ENCODE measurements around the gene HAND2.

Gene HAND2

DNA sequence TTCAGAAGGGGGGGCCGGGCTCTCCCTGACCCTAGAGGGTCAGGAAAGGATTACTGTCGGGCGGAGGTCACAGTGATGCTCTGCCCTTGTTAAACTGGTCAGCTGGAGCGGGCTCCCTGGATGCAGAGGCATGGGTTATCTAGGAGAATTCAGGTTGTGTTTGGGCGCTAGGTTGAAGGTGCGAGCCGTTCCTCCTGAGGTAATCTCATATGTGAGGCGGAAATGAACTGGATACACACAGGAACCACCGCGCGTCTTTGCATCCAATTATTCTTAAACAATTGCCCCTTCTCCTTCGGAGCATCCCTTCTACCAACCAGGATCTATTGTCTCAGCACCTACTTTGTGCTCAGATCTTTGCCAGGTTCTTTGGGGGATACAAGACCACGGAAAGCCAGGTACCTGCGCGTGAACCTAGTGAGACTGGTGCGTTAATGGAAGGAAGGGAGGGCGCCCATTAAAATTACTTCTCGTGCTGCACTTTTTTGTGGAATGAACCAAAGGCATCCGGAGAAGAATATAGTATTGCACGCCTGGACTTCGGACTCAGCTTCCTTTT is 28.4 kb downstream of the HAND2 start:
- no peak for DNase-seq (ENCODE audit: low spot score)

DNA sequence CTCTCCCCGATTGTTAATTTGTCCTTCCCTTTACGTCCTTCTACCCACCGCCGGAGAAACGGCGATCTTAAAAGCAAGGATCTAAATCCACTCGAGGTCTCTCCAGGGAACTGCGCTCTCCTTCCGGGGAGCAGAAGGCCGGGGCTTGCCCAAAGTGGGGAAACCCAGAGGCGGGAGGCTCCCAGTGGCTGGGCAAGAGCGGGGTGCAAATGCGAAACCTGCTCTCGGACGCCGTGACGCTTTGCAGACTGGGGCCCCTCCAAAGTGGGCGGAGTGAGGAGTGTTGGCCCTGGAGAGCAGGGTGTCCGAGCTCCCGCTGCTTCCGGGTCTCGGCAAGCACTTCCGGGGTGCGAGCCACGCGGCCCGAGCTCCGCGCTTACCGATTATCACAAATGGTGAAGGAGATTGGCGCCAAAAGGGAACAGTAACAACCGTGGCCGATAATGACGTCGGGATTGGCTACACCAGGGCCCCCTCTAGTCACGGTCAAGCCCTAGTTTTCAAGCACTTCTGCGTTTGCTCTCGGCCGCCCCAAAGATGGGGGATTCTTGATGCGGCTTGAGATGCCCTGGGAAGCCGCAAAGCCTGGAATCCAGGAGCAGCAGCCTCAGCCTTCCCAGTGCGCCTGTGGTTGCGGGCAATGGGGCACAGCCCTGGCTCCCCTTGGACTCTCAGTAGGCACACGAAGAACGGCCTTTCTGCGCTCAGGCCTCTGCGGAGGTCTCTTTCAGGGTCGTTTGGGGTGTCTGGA is 29.0 kb downstream of the HAND2 start:
- no peak for DNase-seq (ENCODE audit: low spot score)

DNA sequence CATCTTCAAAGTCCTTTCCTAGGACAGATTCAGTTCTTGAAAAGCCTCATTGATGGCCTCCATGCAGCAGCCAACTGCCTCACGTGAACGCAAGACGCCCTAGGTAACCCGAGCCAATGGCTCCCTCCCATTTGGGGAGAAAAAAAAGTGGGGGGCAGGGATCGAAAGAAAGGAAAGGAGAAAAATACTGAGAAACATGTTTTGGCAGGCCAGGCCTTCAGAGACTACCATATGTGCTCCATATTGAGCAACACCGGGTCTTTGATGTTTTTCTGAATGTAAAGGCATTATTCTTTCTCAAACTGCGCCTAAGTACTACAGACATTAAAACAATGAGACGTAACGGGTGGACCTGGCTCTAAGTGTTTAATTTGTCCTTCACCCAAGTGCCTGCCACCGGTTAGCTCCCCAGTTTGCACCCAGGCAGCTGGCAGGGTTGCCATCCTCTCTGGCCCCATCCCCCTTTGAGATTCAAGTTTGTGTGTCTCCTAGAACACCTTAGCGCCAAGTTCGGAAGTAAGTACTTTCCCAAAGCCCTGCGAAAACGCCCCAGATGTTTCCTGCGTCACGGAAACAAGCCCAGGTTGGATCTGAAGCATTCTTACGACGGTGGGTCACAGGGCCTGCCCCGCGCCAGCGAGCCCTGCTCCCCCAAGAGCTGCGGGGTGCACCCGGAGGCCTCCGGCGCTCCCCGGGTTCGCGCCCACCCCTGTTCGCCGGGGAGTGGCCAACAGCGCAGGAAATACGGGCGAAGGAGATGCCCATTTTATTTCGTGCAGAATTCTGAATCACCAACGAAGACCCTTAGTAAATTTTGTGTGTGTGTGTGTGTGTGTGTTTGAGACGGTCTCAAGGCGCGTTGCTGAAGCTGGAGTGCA is 30.1 kb downstream of the HAND2 start:
- no peak for DNase-seq (ENCODE audit: low spot score)

DNA sequence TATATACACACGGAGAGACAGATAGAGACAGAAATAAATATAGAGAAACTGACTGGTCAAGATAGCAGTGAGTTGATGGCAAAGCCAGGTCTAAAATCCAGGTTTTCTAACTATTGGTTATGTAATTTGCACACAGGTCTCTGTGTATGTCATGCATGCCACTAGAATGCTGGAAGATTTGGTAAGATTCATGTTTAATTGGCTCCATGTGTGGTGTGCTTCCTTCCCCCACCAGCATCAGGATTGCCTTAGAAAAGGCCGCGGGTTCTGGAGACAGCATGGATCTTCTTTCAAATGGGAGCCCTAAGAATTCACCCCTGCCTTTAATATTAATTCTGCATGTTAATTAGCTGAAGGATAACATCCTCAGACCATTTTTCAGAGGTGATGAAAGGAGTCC is 31.3 kb downstream of the HAND2 start:
- DNase-seq (ENCODE audit: low spot score), result no peak

DNA sequence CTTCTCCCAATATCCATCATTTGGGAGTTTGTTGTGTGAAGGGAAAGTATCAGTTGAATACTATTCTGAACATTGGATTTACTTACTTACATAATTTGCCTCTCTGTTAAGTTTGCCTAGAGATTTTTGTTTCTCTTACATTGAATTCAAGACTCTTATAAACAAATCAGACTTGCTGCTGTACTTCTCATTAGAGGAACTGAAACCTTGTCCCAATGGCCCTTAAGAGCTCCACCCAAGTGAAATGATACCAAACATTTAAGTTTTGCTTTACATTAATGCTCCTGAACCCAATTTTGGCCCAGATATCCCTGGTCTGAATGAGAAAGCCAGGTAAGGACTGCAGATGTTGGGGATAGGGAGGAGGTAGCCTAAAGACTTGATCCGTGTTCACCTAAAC is 32.0 kb downstream of the HAND2 start:
- DNase-seq (ENCODE audit: low spot score), result no peak

DNA sequence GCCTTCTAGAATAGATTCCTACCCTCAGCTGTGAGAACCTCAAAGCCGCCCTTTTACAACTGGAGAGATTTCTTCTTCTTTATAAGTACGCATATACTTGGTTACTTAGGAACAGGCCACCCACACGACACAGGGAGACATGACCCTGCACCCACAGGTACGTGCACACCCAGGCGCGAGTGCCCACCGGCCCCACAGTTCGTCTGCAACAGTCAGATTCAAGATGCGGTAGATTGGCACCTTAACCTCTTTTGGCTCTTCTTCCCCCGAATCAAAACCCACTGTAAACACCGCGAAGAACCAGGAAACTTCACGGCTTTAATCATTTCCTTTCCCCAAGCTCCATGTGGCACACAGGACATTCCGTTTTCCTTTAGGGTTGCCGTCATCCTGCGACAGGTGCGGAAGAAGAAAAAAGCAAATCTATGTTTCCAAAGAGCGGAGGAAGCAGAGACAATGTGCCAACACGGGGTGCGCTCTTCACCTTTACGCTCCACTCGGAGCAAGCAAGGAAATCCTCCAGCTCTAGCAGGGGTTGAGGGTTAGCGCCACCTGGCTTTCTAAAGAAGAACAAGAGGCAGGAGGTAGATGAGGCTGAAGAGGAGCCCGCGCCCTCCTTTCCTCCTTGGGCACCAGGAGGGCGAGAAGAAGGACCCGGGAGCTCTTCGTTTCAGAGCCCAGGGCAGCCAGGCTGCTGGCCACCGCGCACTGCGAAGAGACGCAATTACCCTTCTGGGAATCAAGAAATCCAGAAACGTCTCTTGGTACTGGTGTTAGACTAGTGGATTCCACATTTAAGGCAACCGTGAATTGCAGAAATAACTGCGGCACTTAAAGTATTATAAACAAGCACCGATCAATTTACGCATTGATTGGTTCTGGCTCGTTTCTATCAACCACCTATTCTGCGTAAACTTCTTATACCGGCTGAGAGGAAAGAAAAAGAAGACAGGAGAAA is 35.7 kb downstream of the HAND2 start:
- DNase-seq (ENCODE audit: low spot score), result no peak

DNA sequence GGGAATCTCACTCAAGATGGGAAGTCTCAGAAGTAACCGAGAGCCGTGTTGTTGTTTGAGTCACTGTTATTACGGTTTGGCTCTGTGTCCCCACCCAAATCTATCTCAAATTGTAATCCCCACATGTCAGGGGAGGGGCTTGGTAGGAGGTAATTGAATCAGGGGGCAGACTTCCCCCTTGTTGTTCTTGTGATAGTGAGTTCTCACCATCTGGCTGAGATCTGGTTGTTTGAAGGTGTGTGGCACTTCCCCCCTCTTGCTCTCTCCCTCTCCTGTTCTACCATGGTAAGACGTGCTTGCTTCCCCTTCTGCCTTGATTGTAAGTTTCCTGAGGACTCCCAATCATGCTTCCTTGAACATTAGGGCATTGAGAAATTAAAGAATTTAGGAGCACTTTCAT is 37.0 kb downstream of the HAND2 start:
- DNase-seq (ENCODE audit: low spot score), result no peak

DNA sequence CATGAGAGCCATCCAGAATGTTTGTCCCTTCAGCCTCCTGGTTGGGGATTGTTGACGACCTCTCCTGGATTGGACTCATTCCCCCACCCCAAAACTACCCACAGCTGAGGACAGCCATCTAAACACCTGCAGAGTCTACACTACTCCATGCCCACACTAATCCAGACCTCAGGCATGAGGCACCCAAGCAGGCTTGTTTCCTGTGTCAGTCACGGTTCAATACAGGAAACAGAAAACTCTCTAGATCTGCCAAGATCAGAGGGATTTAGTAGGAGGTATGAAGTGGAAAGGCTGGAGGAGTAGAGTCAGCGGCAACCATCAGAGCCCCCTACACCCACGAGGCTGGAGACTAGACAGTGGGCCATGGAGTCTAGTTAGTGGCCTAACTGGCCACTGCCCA is 37.7 kb downstream of the HAND2 start:
- DNase-seq (ENCODE audit: low spot score), result no peak

DNA sequence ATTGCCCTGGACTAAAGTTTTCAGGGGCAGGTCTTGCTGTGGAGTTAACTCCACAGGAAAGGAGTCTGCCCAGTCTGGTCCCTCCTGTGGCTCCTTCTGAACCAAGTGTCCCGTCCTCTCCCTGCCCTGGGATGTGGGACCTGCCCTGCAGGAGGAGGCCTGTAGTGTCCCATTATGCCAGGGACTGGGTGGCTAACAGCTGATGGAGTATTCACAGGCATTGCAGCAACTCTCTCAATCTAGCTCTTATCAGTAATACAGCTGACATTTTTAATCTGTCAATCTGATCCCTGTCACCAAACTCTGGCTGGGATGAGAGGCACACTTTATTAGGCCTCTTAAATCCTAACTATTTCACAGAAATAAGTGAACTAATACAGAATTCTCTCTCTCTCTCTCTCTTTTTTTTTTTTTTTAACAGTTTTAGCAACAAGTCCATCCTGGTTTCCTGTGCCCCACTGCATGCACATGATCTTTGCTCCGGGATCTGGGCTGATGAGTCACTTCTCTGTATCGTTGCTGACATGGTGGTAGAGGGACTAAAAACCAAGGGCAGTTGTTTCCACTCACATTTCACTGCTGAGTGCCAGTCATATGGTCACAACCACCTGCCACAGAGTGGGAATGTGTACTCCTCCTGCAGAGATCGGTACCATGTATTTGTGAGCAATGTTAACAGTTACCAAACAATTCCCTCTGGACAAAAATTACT is 39.1 kb downstream of the HAND2 start:
- DNase-seq (ENCODE audit: low spot score), result peak; percentile 66

DNA sequence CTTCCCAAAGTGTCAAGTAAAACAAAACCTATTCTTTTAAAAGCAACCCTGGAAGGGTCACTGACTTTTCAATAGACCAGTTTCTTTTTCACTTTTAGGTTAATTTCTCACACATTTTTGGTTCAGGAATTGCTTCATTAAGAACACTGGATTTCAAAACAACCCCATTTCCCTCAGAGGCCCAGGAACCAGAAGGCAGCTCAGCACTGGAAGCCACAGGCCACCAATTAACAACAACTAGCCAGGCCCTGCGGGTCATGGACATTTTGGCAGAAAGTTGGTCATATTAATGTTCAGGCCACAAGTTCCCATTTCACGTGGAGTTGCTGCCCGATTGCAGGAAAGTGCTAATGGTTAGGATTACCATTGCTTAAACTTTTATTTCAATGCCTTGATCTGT is 39.8 kb downstream of the HAND2 start:
- DNase-seq (ENCODE audit: low spot score), result no peak

DNA sequence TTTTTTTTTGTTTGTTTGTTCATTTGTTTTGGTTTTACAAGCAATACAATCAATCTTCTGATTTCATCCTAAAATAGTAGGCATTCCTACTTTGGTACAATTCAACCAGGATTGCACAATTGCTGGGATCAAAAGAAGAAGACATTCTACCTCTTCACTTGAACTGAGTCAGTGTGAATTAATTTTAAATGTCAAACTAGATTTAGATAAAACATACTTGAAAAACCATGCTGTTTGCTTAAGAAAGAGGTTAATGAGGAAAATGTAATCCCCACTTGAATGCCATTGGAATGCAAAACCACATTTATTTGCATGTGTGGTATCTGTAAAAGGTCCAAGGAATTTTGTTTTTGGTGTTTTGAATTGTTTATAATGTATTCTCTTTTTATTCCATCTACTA is 40.5 kb downstream of the HAND2 start:
- DNase-seq (ENCODE audit: low spot score), result no peak

DNA sequence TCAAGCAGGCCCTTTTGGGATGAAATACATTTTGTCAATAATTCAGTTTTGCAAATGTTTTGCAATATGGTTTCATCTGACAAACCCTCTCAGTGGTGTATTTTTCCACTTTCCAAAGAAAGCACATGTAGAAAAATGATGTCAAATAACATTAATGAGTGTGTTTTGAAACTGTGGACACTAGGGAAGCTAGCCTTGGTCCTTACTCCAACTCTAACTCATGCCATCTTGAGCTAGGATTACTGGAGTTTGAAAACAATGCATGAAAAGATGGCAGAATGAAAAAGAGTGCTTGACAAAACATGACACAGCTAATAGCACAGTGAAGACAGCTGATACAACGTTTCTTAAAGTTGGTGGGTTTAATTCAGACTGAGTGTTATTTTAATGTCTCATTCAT is 41.4 kb downstream of the HAND2 start:
- no peak for DNase-seq (ENCODE audit: low spot score)

DNA sequence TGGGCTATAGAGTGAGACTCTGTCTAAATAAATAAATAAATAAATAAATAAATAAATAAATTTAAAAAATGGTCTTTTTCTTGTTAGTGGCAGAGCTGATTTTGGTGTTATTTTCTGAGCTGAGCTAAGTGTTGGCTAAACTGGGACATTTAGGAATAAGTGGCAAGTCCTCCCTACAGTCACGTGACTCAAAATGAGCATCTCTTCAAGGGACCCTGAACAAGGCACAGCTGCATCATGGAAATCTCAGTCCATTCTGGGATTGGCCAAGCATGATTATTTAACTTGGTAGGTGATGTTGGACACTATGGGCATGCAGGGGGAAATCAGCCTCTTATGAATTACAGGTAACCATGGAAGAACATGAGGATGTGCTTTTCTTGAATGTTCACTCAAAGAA is 42.0 kb downstream of the HAND2 start:
- no peak for DNase-seq (ENCODE audit: low spot score)

DNA sequence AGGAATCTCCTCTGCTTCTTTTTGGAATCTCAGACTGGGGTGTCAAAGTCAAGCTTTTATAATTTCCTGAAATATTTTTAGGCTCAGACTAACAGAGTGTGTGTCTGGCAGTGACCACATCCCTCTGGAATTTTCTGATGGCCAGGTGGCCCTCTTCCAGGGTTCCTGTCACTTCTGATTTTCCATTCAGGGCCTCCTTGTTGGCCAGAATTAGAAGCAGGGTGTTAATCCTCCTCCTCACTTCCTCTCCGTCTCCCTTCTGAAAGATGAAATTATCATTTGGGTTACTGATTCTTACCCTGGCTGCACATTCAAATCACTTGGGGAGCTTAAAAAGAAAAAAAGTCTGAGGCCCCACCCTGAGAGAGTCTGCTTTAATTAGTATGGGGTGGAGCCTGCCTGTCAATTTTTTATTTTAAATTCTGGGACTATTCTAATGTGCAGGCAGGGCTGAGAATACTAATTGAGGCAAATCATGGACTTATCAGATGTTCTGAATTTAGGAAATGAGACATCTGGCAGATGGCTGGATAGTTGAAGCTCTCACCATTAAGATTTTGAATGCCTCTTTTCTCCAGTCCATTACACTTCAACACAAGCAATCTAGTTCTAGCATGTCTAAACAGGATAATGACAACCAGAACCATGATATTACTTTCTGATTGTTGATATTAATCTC is 43.2 kb downstream of the HAND2 start:
- DNase-seq (ENCODE audit: low spot score), result no peak

DNA sequence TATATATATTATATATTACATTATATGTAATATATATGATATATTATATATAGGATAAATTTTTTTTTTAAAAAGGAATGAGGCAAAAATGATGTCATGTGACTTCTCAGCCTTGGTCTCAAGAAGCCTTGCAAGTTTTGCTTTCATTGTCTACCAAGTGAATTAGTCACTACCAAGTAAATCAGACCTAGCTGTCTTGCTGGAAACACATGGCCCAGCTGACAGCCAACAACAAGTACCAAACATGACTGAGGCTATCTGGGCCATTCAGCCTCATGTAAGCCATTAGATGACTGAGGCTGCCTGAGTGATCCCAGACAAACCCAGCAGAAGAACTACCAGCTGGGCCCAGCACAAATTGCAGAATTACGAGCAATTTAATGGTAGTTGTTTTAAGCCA is 44.9 kb downstream of the HAND2 start:
- no peak for DNase-seq (ENCODE audit: low spot score)

DNA sequence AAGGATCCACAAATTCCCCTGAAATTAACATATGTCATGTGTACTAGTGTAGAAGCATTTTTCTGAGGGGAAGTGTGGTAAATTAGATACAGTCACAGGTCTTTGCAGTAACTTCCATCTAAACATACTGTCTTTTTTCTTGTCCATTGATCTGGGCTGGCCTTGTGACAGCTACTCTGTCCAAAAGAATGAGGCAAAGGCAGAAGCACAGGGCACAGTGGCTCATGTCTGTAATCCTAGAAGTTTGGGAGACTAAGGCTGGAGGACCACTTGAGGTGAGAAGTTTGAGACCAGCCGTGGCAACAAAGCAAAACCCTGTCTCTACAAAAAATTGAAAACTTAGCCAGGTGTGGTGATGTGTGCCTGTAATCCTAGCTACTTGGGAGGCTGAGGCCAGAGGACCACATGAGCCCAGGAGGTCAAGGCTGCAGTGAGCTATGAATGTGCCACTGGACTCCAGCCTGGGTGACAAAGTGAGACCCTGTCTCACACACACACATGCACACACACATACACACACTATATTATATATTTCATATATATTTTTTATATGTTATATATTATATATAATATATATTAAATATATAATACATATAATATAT is 47.6 kb downstream of the HAND2 start:
- DNase-seq (ENCODE audit: low spot score), result no peak

DNA sequence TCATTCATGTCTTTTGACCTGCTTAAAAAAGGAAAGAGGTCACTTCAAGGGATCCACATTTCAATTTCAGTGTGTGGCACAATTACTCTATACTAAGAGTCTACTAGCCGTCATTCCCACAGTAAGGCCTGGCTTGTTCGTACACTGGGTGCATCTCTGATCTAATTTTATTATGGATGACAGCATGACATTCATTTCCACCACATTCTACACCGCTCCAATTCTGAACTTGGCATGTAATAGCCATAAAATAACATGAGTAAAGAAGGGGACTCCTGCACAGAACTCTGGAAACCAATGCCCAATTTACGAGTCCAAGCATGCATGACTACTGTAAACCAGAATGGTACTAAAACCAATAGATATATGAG is 51.1 kb downstream of the HAND2 start:
- no peak for DNase-seq (ENCODE audit: low spot score)

DNA sequence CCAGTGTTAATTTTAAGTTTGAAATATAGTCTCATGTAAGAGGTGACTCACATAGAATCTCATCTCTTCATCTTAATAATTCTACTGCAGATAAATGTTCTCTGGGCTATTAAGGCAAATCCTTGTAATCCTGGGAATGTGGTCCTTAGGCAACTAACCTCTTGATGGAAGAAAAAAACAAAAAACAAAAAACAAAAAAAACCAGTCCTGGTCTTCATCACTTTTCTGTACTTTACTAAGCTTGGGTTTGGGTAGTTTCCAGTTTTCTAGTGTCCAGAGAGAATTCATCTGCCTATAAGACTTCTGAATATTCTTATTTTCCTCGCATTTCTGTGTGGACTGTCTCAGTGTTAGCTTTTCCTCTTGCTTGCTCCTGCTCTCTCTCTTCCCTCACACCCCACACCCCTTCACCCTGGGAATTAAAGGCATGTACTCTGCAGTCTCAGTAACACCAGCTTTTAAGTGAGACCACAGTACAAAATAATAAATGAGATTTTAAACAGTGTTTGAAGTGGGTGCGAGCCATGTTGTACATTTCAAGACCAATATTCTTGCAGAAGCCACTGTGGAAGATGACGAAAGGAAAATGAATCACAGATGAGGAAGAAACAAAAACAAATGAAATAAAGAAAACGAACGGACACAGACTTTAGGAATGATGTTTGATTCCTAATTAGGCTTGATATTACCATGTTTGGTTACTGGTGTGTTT is 51.7 kb downstream of the HAND2 start:
- no peak for DNase-seq (ENCODE audit: low spot score)

DNA sequence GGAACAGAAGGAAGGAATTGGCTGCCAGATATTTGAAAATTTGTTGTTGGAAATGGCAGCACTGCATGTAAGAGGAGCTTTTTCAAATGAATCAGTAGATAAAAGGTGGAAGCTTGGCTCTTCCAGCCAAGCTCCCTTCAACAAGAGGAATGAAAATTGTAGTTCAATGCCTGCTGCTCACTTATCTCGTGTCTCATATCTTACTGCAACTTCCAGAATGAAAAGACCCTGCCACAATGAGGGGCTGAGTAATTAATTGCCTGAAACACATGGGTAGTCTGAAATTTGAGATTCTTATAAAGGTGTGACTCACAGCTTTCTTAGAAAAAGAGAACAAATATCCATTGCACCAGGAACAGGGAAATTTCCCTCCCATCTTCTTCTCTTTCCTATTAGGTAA is 53.0 kb downstream of the HAND2 start:
- no peak for DNase-seq (ENCODE audit: low spot score)

Data from hepatic stellate cell (primary cell).